ENCODE results near the gene RPL9.
"Not testable (repeated sequence)": the region's sequence is repeated elsewhere in the genome, so short reads cannot be mapped to it uniquely, and the experiment has no call there.

RPL9 gene

DNA sequence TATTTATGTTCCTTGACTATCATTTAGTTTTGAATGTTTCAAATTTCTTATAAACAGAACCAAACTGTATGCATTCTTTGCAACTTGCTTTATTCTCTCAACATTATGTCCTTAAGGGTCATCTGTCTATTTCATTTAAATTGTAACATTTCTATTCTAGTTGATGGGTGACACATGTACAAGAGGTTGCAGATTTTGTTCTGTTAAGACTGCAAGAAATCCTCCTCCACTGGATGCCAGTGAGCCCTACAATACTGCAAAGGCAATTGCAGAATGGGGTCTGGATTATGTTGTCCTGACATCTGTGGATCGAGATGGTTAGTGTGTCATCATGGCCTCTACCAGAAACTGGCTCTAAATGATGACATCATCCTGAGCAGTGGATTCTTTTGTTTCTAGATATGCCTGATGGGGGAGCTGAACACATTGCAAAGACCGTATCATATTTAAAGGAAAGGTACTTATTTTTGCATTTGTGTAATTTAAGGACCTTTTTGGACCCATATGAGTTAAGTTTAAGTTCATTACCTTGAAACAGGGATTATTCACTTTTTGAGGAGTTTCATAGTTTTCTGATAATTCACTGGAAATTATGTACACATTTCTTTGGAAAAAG, 6.3 kb upstream of the RPL9 start:
- DNase-seq: no peak

DNA sequence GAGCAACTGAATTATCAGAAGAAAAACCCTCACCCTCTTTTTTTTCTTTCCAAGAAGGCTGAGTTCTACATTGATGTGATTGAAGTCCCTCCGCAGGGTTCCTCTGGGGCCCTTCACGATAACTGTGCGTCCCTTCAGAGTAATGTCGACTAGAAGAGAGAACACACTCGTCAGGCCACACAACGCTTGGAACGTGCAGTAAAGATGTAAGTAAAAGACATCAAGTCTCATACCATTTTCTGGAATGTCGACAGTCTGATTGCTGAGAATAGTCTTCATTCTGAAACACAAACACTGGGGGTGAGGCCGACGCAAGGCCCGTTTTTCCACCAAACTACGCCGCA, 589 bp downstream of the RPL9 start:
- not testable (repeated sequence) for DNase-seq

DNA sequence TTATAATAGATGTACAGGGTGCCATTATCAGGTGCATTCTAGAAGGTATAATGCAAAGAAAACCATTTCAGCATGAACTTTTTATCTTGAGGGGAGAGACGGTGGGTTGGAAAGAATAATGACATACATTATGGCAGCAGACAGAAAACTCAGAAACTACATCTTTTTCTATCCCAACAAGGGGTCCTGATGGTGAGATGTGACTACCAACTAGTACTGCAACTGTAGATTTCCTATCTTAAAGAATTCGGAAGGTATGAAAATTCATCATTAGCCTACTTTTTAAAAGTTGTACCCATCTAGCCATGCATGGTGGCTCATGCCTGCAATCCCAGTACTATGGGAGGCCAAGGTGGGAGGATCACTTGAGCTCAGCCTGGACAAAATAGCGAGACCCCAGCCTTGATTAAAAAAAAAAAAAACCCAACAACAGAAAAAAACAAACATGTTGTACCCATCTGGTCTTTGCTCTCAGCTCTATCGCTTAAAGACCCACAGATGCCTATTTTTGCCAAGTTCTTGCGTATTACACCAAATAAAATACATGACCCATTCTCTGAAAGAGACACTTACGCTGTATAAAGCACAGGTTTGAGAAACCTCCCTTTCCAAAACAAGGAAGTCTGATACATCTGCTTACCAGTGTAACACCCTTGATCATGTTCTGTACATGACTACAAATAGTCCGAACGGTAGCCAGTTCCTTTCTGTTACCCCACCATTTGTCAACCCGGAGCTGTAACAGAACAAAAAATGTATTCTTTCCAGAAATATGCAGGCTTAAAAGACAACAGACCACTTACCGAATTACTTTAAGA, 1.6 kb downstream of the RPL9 start:
- DNase-seq: no peak

DNA sequence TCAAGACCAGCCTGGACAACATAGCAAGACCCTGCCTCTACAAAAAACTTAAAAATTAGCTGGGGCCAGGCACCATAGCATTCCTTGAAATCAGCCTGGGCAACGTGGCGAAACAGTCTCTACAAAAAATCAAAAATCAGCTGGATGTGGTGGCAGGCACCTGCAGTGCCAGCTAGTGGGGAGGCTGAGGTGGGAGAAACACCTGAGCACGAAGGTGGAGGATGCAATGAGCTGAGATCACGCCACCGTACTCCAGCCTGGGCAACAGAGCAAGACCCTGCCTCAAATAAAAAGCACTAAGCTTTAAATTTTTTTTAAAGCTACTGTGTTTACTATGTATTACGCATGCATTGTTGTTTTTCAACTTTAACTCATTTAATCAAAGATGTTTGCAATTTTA, 3.2 kb downstream of the RPL9 start:
- DNase-seq: no peak

DNA sequence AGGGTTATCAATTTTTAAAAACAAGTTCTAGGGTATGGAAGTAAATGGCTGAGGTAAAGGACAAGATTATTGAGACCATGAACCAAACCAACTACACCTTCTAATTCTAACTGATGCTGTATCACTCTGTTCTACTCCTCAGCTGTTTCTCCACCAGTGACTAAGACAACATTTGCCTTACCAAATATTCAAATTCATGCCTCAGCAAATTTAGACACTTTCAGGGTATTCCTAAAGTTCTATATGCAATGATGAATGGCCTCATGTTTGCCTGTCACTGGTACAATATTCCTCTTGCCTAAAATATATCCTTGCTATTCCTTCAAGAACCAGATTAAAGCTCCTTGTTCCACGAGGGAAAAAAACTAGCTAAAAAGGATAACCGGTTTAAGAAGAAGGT, 5.0 kb downstream of the RPL9 start:
- no peak for DNase-seq

DNA sequence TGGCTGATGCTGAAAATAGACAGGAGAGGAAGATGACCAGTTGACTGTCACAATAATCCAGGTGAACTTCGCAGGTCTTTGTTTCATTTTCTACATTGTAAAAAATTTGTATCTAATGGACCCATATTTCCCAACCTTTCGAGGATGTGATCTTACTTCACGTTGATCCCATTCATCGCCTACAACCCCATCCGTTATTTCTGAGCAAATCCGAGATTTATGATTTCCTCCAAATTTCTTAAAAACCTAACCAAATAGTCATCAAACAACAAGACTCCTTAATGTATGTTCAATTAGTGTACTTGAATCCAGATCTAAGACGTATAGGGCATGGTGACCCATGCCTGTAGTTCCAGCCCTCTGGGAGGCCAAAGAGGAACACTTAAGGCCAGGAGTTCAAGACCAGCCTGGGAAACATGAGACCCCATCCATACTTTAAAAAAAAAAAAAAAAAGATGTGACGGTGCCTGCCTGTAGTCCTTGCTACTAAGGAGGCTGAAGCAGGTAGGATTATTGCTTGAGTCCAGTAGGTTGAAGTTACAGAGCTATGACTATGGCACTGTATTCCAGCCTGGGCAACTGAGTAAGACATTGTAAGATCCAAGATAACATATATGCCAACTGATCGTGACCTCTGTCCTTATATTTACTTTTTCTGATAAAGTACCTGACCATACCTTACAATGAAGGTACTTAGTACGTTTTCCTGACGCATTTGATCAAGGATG, 5.7 kb downstream of the RPL9 start:
- no peak for DNase-seq

DNA sequence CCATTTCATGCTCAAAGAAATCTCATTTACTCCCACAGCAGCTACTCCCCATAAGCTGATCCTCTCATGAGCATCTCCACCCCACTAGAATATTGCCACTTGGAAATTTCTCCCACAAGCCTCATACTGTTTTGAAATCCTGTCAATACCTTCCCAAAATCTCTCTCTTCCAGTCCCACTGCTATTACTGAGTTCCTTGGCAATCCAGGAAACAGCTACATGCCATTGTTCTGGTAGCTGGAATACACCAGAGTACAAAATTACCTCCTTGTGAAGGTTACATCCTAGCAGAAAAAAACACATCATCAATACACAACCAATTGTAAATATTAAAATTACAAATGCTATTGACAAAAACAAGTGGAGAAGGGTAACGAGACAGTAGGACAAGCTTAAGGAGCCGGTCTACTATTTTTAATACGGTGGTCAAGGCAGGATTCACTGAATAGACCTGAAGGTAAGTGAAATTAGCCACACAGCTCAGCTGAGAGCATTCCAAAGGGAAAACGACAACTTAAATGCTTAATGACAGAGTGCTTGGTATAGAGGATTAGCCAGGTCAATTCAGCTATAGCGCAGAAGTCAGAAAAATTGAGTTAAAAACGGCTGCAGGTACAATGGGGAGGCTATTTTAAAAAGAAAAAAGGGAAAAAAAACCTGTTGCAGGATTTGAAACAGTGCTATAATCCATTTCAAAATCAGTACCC, 6.4 kb downstream of the RPL9 start:
- DNase-seq: no peak

DNA sequence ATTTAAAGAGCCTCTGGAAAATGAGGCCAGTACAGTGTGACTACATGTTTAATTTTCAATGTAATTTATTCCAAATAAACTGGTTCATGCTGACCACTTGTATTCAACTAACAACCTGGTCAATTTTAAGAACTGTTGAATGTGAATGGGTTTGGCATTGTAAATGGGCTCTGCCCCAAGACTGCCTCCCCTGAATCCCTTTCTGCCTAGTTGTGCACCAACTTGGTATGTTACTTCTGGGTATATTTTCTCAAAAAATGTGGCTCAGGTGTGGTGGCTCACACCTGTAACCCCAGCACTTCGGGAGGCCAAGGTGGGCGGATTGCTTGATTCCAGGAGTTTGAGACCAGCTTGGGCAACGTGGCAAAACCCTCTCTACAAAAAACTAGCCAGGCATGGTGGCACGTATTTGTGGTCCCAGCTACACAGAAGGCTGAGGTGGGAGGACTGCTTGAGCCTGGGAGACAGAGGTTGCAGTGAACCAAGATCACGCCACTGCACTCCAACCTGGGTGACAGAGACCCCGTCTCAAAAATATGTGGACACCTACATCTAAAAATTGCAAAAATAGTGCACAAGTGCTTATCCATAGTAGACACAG, 7.2 kb downstream of the RPL9 start:
- no peak for DNase-seq

DNA sequence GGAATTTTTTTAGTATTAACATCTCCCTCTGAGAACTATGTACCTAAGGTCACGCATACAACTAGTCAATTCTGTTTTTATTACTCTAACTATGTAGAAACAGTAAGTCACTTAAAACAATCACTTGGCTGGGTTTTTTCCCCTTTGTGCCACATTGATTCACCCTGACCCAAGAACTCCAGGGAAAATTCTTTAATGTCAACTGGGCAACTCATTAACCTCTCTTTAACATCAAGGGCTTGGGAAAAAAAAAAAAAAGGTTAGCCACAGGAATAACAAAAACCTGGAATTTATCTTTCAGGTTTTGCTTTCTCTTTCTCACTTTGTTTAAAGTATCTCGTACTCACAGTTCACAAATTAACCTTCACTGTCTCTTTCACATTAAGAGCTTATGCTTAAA, 8.1 kb downstream of the RPL9 start:
- no peak for DNase-seq

DNA sequence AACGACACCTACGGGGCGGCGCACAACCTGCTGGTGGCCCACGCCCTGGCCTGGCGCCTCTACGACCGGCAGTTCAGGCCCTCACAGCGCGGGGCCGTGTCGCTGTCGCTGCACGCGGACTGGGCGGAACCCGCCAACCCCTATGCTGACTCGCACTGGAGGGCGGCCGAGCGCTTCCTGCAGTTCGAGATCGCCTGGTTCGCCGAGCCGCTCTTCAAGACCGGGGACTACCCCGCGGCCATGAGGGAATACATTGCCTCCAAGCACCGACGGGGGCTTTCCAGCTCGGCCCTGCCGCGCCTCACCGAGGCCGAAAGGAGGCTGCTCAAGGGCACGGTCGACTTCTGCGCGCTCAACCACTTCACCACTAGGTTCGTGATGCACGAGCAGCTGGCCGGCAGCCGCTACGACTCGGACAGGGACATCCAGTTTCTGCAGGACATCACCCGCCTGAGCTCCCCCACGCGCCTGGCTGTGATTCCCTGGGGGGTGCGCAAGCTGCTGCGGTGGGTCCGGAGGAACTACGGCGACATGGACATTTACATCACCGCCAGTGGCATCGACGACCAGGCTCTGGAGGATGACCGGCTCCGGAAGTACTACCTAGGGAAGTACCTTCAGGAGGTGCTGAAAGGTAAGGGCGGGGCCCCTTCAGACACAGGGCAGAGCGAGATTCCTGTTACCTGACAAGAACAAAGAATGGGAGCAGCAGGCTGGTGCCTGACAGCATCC, 11.7 kb downstream of the RPL9 start:
- DNase-seq: no peak

DNA sequence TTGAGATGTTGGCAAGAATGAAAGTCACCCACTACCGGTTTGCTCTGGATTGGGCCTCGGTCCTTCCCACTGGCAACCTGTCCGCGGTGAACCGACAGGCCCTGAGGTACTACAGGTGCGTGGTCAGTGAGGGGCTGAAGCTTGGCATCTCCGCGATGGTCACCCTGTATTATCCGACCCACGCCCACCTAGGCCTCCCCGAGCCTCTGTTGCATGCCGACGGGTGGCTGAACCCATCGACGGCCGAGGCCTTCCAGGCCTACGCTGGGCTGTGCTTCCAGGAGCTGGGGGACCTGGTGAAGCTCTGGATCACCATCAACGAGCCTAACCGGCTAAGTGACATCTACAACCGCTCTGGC, 12.3 kb downstream of the RPL9 start:
- DNase-seq: no peak

DNA sequence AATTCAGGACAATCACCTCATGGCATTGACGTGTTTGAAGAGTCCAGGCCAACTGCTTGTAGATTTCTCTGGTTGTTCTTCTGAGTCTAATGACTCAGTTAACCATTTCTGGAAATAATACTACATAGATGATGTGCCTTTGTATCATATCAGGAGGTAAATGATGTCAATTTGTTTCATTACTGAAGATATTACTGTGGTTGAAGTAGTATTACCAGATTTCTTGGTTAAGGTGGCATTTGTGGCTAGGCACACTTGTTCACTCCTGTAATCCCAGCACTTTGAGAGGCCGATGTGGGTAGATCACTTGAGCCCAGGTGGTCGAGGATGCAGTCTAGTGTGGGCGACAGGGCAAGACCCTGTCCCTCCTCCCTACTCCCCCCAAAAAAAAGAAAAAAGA, 15.7 kb downstream of the RPL9 start:
- DNase-seq: no peak

DNA sequence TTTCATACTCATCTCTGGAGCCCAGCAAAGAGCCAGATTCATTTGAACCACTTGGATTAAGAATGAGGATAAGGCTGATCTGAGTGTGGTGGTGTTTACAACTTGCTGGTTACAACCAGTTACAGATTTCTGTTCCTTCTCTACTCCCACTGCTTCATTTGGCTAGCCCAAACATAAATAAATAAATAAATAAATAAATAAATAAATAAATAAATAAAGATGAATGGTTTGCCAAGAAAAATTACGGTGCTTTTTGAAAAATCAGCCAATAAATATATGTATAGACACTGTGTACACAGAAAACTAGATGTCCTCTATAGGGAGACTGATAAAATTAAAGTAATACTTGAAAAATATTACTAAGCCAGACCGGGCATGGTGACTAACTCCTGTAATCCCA, 17.1 kb downstream of the RPL9 start:
- no peak for DNase-seq

DNA sequence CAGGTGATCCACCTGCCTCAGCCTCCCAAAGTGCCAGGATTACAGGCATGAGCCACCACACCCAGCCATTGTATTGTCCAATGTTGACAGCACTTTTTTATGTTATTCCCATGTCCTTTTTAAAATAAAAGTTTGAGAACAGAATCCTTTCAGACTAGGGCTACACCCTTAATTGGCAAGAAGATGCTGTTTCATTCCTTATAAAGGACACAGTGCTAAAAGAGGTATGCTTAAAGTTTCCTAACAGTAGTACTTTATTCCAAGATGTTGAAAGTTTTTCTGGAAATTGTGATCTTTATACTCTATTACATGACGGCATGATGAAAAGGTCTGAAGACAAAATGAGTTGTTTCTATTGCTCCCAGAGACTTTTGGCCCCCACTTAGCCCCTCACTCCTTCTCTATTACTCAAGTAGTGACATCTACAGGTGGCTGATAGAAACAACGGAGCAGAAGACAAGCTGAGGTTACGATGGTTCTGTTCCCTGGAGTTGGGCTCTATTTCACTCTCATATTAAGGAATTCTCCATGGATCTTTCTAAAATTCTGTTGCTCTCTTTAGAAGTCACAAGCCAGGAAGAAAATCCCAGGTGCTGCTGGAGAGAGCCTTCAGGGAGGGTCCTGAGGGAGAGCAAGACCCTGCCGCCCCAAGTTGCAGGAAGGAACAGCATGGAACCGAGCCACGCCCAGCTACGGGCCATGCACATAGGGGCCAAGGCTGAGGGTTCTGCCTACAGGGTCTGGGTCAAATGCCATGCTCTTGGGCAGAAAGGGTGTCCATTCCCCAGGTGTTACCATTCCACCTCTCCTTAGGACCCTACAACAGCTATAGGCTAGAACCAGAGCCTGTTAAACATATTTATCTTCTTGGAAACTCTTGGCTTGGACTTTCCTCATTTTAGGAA, 22.8 kb downstream of the RPL9 start:
- no peak for DNase-seq

DNA sequence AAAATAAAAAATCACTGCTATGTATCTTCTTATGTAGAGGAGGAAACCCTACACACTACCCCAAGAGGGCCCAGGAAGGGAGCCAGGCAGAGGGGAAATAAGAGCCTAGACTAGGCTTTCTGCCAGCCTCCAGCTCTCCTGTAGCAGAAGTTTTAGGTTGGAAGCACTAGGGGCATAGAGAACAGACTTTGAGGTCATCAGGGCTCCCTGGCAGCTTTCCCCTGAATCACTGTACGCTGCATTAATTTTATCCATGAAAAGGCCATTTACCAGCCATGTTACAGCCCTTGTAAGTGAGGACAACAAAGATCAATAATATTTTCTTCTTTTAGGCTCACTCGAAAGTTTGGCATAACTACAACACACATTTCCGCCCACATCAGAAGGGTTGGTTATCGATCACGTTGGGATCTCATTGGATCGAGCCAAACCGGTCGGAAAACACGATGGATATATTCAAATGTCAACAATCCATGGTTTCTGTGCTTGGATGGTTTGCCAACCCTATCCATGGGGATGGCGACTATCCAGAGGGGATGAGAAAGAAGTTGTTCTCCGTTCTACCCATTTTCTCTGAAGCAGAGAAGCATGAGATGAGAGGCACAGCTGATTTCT, 24.7 kb downstream of the RPL9 start:
- no peak for DNase-seq

DNA sequence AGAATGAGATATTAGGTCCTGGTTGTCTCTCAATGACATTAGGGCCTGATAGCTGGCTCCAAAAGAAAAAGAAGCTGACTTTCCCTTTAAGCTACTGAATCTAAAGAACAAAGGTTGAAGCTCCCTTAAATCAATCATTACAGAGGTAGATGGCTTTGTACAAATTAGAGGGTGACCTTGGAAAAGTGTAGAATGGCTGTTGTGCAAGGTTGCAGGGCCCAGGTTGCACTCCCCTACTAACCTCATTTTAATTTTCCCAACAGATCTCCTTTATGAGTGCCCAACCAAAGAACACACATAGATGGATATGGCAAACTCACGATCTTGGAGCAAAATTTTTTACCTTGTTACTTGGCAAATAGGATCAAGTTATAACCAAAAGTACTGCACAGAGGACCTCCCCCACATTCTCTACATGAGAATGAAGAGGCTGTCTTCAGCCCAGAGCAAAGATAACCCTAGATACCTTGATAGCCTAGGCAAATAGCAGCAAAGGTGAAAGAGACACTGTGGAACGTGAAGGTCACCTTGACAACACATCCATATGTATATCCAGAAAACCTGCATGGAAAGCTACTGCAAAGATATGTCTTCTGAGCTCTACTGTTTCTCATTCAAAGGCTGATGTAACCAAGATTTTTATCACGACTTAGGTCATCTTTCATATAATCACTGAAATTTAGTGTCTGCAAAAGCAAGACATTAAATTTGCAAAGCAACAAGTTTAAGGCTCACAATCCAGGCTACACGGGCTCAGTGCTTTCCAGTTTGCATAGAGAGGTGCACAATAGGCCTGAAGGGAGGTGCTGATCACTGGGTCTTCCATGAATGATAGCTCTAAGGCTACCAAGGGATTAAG, 29.0 kb downstream of the RPL9 start:
- no peak for DNase-seq

DNA sequence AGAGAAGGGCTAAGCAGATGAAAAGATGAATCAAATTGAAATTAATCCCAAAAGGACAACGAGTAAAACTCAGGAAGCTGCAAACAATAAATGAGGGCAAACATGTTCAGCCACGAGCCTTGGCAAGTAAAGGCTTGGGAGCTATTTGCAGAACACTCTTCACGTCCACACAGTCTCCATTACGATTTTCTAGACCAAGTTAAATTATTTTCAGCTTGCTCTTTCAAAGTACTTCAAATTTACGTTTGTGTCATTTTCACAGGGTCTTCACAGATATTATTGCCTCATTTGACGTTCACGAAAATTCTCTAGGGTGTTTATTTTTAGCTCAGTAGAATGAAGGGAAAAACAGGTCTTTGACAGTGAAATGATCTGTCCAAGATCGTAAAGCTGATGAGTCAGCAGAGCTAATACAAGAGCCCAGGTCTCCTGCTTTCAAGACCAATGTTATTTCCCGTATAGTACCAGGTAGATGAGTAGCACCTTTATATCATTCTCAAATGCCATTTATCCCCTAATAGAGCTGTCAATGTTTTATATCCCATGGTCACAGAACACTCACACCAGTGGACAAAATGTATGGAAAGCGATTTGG, 31.1 kb downstream of the RPL9 start:
- no peak for DNase-seq

DNA sequence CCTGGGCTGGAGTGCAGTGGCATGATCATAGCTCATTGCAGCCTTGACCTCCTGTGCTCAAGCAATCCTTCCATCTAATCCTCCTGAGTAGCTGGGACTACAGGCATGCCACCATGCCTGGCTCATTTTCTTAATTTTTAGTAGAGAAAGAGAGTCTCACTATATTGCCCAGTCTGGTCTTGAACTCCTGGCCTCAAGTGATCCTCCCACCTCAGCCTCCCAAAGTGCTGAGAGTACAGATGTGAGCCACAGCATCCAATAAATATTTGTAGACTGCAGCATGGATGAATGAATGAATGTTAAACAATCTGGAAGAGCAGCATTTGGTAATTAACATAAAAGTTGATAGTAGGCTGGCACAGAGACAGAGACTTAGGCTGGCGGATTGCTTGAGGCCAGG, 32.0 kb downstream of the RPL9 start:
- DNase-seq: no peak

DNA sequence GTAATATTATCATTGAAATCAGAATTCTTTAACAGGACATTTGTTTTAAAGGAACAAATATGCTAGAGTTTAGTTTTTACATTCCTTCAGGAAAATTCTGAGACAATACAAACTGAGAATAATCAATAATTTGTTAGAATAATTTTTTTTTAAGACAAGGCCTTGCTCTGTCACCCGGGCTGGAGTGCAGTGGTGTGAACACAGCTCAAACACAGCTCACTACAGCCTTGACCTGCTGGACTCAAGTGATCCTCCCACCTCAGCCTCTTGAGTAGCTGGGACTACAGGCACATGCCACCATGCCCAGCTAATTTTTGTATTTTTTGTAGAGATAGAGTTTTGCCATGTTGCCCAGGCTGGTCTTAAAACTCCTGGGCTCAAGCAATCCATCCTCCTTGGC, 33.4 kb downstream of the RPL9 start:
- DNase-seq: not testable (repeated sequence)

DNA sequence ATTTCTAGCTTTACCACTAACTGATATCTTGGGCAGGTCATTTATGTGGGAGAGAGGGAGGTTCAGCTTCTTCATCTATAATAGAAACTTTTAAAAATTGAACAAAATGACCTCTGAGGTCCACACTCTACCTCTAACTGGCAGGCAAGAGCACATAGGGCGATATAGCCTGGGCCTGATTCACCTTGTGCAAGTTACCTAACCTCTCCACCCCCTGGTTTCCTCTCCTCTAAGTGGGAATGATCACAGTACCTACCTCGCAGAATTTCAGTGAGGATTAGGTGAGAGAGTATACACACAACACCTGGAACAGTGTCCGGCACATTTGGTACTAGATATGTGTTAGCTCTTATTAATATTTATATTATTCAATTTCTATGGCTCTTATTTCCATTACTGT, 36.5 kb downstream of the RPL9 start:
- no peak for DNase-seq

Measured in T1000 (cell line).